ENCODE data around the gene TRPM2. TPM values are rescaled to one million over a fixed set of nuclear protein-coding genes. Genes with fewer than 3 reads are reported as not detected.
A peak's percentile ranks its signal among the peaks of the same experiment; 100 is the strongest.

Gene TRPM2
- polyA plus RNA-seq, 1 donor, result 2.2 TPM

- peaks cover 5% of the 10 kb centered on the region for H3K27me3 ChIP-seq (ENCODE audit: control insufficient read depth, insufficient read depth, low read length)
- peaks cover 10% of the 10 kb centered on the region for H3K9me3 ChIP-seq (ENCODE audit: control insufficient read depth, low read depth, low read length)
- WGBS (ENCODE audit: insufficient coverage, low lambda C conversion rate), result no CpG with 5 or more reads among the region's 14 CpGs
Measured at GRCh38 chr21:44450999-44451398, 97.6 kb downstream of the TRPM2 start.

DNA sequence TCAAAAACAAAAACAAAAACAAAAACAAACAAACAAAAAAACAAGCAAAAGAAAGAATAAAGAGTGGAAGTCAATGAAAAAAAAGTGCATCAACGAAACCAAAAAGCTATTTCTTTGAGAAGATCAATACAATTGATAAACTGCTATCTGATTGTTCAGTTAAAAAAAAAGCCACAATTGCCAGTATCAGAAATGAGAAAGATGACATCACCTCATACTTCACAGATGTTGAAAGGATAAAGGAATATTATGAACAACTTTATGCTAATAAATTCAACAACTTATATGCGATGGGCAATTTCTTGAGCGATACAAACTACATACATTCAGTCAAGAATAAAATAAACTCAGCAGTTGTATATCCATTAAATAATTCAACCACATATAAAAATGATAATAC lies 99.7 kb downstream of the TRPM2 start:
- H3K27me3 ChIP-seq (ENCODE audit: control insufficient read depth, insufficient read depth, low read length), result peaks cover 5% of the 10 kb centered on the region
- WGBS (ENCODE audit: insufficient coverage, low lambda C conversion rate), result 100% methylated on average over 1 of the region's 3 CpGs

More at GRCh38 chr21:44450999-44451398, 97.6 kb downstream of the TRPM2 start:
- no peaks in the 10 kb centered on the region for H3K4me1 ChIP-seq (ENCODE audit: control insufficient read depth, insufficient read depth, low read length)
- no peak for DNase-seq
- no peaks in the 10 kb centered on the region for H3K36me3 ChIP-seq (ENCODE audit: control insufficient read depth, insufficient read depth, low read length)
- H3K27ac ChIP-seq (ENCODE audit: low read length), result no peak overlapping the region
- H3K4me3 ChIP-seq (ENCODE audit: low read length), result no peak overlapping the region

GRCh38 chr21:44454058-44454457 lies 100.6 kb downstream of the TRPM2 start:
- no peak for DNase-seq
- Histone ChIP-seq H3K4me1 (ENCODE audit: control insufficient read depth, insufficient read depth, low read length) (peaks cover 26% of the 10 kb centered on the region), H3K9me3 (ENCODE audit: control insufficient read depth, low read depth, low read length) (peaks cover 16% of the 10 kb centered on the region), H3K36me3 (ENCODE audit: control insufficient read depth, insufficient read depth, low read length) (peaks cover 7% of the 10 kb centered on the region), H3K27ac (ENCODE audit: low read length) (no peak overlapping the region), H3K4me3 (ENCODE audit: low read length) (no peak overlapping the region), H3K27me3 (ENCODE audit: control insufficient read depth, insufficient read depth, low read length) (peaks cover 5% of the 10 kb centered on the region)
- WGBS (ENCODE audit: insufficient coverage, low lambda C conversion rate), result 100% methylated on average over 1 of the region's 5 CpGs

More for the DNA sequence above, 99.7 kb downstream of the TRPM2 start:
- Histone ChIP-seq H3K9me3 (ENCODE audit: control insufficient read depth, low read depth, low read length) (peaks cover 16% of the 10 kb centered on the region), H3K27ac (ENCODE audit: low read length) (no peak overlapping the region), H3K4me1 (ENCODE audit: control insufficient read depth, insufficient read depth, low read length) (peaks cover 18% of the 10 kb centered on the region), H3K4me3 (ENCODE audit: low read length) (no peak overlapping the region), H3K36me3 (ENCODE audit: control insufficient read depth, insufficient read depth, low read length) (peaks cover 7% of the 10 kb centered on the region)
- no peak for DNase-seq

GRCh38 chr21:44454747-44455523 lies 101.5 kb downstream of the TRPM2 start, which contains the start of gene LRRC3:
Gene LRRC3 (plus strand): TSS chr21:44455510. CDS start chr21:44456645, 1,135 bp downstream.
- WGBS (ENCODE audit: insufficient coverage, low lambda C conversion rate), result no CpG with 5 or more reads among the region's 45 CpGs
- Histone ChIP-seq H3K4me3 (ENCODE audit: low read length) (peak within 1 kb of the TSS; percentile 68), H3K9me3 (ENCODE audit: control insufficient read depth, low read depth, low read length) (peaks cover 16% of the 10 kb centered on the region), H3K27ac (ENCODE audit: low read length) (peak within 1 kb of the TSS; percentile 60), H3K36me3 (ENCODE audit: control insufficient read depth, insufficient read depth, low read length) (peaks cover 10% of the 10 kb centered on the region), H3K4me1 (ENCODE audit: control insufficient read depth, insufficient read depth, low read length) (peaks cover 30% of the 10 kb centered on the region), H3K27me3 (ENCODE audit: control insufficient read depth, insufficient read depth, low read length) (peaks cover 5% of the 10 kb centered on the region)
- DNase-seq, result peak; percentile 80 to 88

GRCh38 chr21:44455524-44456213 lies 102.2 kb downstream of the TRPM2 start:
- H3K27me3 ChIP-seq (ENCODE audit: control insufficient read depth, insufficient read depth, low read length), result peaks cover 5% of the 10 kb centered on the region
- WGBS (ENCODE audit: insufficient coverage, low lambda C conversion rate), result no CpG with 5 or more reads among the region's 72 CpGs

DNA sequence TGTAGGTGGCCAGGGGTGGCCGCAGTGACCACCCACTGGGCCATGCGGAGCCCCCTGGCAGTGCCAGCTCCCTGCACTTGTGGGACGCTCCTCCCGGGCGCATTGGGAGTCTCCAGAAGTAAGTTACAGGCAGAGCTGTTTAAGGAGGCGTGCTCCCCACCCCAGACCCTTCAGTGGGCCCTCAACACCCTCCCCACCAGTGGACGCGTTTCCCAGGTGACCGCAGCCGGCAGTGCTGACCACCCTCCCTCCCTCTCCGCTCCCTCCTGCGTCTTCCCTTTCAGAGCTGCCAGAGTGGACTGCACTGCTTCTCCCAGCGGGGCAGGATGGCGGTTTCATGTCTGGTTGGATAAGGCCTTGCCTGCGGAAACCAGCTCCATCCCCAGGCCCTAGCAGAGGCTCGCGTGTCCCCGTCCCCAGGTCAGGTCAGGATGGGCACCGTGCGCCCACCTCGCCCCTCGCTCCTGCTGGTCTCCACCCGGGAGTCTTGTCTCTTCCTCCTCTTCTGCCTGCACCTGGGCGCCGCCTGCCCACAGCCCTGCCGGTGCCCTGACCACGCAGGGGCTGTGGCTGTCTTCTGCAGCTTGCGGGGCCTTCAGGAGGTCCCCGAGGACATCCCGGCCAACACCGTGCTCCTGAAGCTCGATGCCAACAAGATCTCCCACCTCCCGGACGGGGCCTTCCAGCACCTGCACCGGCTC lies 102.9 kb downstream of the TRPM2 start:
- Histone ChIP-seq H3K27me3 (ENCODE audit: control insufficient read depth, insufficient read depth, low read length) (peaks cover 5% of the 10 kb centered on the region), H3K27ac (ENCODE audit: low read length) (peak overlapping the region; percentile 60), H3K9me3 (ENCODE audit: control insufficient read depth, low read depth, low read length) (peaks cover 16% of the 10 kb centered on the region), H3K36me3 (ENCODE audit: control insufficient read depth, insufficient read depth, low read length) (peaks cover 10% of the 10 kb centered on the region), H3K4me1 (ENCODE audit: control insufficient read depth, insufficient read depth, low read length) (peaks cover 30% of the 10 kb centered on the region), H3K4me3 (ENCODE audit: low read length) (peak overlapping the region; percentile 68)
- 20% methylated on average over 1 of the region's 35 CpGs for WGBS (ENCODE audit: insufficient coverage, low lambda C conversion rate)
- no peak for DNase-seq

More at GRCh38 chr21:44455524-44456213, 102.2 kb downstream of the TRPM2 start:
- H3K36me3 ChIP-seq (ENCODE audit: control insufficient read depth, insufficient read depth, low read length), result peaks cover 10% of the 10 kb centered on the region
- H3K4me3 ChIP-seq (ENCODE audit: low read length), result peak overlapping the region; percentile 68
- DNase-seq, result peak; percentile 42 to 60
- peaks cover 30% of the 10 kb centered on the region for H3K4me1 ChIP-seq (ENCODE audit: control insufficient read depth, insufficient read depth, low read length)
- peaks cover 16% of the 10 kb centered on the region for H3K9me3 ChIP-seq (ENCODE audit: control insufficient read depth, low read depth, low read length)
- H3K27ac ChIP-seq (ENCODE audit: low read length), result peak overlapping the region; percentile 60

DNA sequence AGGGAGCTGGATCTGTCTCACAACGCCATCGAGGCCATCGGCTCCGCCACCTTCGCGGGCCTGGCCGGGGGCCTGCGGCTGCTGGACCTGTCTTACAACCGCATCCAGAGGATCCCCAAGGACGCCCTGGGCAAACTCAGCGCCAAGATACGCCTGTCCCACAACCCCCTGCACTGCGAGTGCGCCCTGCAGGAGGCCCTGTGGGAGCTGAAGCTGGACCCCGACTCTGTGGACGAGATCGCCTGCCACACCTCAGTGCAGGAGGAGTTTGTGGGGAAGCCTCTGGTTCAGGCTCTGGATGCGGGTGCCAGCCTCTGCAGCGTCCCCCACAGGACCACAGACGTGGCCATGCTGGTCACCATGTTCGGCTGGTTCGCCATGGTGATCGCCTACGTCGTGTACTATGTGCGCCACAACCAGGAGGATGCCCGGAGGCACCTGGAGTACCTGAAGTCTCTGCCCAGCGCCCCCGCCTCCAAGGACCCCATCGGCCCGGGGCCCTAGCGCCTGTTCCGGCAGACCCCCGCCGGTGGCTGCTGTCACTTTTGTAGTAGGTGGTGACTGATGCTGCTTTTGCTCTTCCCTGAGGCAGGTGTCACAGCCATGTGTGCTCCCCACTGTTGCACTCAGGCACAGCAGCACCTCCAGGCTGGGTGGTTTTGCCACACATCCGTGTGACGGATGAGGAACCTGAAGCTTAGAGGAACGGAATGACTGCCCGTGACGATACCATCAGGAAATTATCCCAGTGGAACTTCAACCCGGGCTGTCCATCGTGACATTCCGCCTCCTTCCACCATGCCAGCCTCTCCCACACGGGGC lies 103.7 kb downstream of the TRPM2 start:
- peaks cover 30% of the 10 kb centered on the region for H3K4me1 ChIP-seq (ENCODE audit: control insufficient read depth, insufficient read depth, low read length)
- peaks cover 2% of the 10 kb centered on the region for H3K27me3 ChIP-seq (ENCODE audit: control insufficient read depth, insufficient read depth, low read length)
- DNase-seq, result no peak
- no peak overlapping the region for H3K4me3 ChIP-seq (ENCODE audit: low read length)
- no CpG with 5 or more reads among the region's 44 CpGs for WGBS (ENCODE audit: insufficient coverage, low lambda C conversion rate)
- peak overlapping the region; percentile 96 for H3K27ac ChIP-seq (ENCODE audit: low read length)
- H3K9me3 ChIP-seq (ENCODE audit: control insufficient read depth, low read depth, low read length), result peaks cover 16% of the 10 kb centered on the region
- H3K36me3 ChIP-seq (ENCODE audit: control insufficient read depth, insufficient read depth, low read length), result peaks cover 10% of the 10 kb centered on the region

DNA sequence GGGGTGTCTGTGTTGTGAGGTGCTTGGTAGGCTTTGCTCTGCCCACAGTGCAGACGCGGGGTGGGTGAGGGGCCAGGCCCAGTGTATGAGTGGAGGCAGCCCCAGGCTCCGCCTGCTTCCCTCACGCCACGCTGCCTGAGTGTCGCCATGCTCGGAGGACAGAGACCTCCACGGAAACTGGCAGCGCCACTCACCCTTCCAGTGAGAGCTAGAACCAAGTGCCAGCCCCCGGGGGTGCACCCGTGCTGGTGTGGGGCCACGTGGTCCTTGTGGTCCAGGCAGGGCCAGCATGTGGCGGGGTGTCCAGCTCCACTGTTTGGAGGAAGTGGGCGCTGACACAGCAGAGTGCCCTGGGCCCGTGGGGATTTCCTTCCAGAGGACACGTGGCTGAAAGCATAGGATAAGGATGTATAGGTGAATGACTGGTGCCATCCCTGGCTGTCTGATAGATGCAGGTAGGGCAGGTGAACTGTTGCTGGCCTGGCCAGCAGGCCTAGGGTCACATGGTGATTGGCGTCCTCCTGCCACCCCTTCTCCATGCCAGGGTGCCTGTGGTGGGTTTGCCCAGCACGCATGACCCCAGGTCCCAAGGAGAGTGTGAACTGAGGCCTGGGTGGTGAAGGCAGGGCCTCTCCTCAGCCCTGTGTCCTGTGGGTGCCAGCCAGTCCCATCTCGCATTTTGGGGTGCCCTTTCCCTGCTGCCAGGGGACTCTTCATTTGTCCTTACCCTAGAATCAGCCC lies 105.7 kb downstream of the TRPM2 start:
- WGBS (ENCODE audit: insufficient coverage, low lambda C conversion rate), result no CpG with 5 or more reads among the region's 19 CpGs
- DNase-seq, result peak in 1 of 2 donors; percentile 11
- Histone ChIP-seq H3K36me3 (ENCODE audit: control insufficient read depth, insufficient read depth, low read length) (peaks cover 10% of the 10 kb centered on the region), H3K27me3 (ENCODE audit: control insufficient read depth, insufficient read depth, low read length) (no peaks in the 10 kb centered on the region), H3K27ac (ENCODE audit: low read length) (peak overlapping the region; percentile 96), H3K9me3 (ENCODE audit: control insufficient read depth, low read depth, low read length) (peaks cover 18% of the 10 kb centered on the region), H3K4me1 (ENCODE audit: control insufficient read depth, insufficient read depth, low read length) (peaks cover 30% of the 10 kb centered on the region), H3K4me3 (ENCODE audit: low read length) (no peak overlapping the region)

- H3K4me1 ChIP-seq (ENCODE audit: control insufficient read depth, insufficient read depth, low read length), result peaks cover 30% of the 10 kb centered on the region
- no peak for DNase-seq
Measured at GRCh38 chr21:44459712-44460440, 106.5 kb downstream of the TRPM2 start.

More at GRCh38 chr21:44459712-44460440, 106.5 kb downstream of the TRPM2 start:
- H3K4me3 ChIP-seq (ENCODE audit: low read length), result no peak overlapping the region
- H3K27ac ChIP-seq (ENCODE audit: low read length), result no peak overlapping the region
- peaks cover 12% of the 10 kb centered on the region for H3K9me3 ChIP-seq (ENCODE audit: control insufficient read depth, low read depth, low read length)
- H3K36me3 ChIP-seq (ENCODE audit: control insufficient read depth, insufficient read depth, low read length), result peaks cover 10% of the 10 kb centered on the region
- H3K27me3 ChIP-seq (ENCODE audit: control insufficient read depth, insufficient read depth, low read length), result no peaks in the 10 kb centered on the region
- no CpG with 5 or more reads among the region's 14 CpGs for WGBS (ENCODE audit: insufficient coverage, low lambda C conversion rate)

Measured in large intestine (tissue), 3 donors.